ENCODE measurements around the gene NEXN.
"Not testable (repeated sequence)": the region's sequence is repeated elsewhere in the genome, so short reads cannot be mapped to it uniquely, and the experiment has no call there.

NEXN gene

DNA sequence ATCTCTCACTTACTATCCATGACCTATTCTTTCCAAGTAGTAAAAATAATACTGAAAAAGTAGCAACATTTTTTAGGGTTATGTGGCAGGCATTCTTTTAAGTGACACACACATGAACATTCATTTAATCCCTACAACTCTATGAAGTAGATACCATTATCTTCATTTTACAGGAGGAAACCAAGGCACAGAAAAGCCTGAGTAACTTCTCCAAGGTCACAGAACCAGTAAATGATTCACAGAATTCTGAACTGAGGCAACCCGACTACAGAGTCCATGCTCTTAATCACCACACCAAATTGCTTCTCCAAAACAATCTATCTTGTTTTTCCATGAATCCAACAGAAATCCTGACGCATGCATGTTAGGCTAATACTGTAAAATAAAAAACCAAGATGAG lies 73.0 kb downstream of the NEXN start:
- no peak for DNase-seq (ENCODE audit: low read depth in 2 of 2)

GRCh38 chr1:77966291-77966690 lies 77.9 kb downstream of the NEXN start:
- DNase-seq (ENCODE audit: low read depth in 2 of 2) = no peak

DNA sequence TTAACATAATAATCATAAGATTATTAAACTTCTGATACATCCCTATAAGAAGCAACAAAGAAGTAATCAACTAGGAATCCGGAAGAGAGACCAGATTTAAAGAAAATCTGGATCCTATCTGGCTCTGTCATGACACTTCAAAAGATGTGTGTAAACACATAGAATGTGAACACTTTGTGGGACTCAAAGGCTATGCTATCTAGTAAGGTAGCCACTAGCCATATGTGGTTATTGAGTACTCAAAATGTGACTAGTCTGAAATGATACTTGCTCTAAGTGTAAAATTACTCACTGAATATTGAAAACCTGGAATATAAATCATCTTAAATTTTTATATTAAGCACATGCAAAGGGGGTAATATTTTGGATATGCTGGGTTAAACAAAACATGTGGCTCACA lies 81.8 kb downstream of the NEXN start:
- DNase-seq (ENCODE audit: low read depth in 2 of 2) = no peak

- DNase-seq (ENCODE audit: low read depth in 2 of 2) = no peak
Observed at GRCh38 chr1:77972080-77972479, 83.7 kb downstream of the NEXN start.

DNA sequence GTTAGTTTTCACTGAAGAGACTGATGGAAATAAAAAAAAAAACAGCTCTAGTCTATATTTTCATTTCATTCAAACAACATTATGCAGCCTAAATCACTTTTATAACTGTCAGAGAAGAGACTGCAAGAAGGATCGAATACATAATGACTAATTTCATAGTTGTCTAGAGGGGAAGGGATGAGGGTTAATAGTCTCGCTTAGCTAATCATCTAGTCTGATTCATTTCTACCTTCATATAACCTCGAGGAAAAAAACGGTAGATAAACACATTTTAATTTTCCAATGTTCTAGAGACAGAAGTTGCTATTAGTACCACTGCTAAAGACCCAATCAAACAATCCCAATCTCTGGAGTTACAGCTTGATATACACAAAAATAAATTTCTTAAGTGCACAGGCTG lies 87.0 kb downstream of the NEXN start:
- no peak for DNase-seq (ENCODE audit: low read depth in 2 of 2)

DNA sequence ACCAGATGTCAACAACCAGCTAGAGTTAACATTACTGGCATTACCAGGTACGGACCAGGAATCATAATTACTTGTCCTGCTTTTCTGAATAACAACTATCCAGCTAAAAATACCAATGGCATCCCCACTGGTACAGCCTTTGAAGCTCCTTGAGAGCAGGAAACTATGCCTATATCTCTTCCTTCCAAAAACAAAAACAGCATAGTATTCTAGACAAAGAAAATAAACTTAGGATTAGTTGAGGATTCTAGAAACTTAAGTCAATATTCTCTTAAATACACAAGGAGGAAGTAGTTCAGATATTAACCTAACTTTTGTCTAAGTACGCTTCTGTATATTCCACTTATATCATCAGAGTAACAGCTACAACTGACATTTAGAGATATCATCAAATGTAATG lies 87.5 kb downstream of the NEXN start:
- DNase-seq (ENCODE audit: low read depth in 2 of 2) = no peak

DNA sequence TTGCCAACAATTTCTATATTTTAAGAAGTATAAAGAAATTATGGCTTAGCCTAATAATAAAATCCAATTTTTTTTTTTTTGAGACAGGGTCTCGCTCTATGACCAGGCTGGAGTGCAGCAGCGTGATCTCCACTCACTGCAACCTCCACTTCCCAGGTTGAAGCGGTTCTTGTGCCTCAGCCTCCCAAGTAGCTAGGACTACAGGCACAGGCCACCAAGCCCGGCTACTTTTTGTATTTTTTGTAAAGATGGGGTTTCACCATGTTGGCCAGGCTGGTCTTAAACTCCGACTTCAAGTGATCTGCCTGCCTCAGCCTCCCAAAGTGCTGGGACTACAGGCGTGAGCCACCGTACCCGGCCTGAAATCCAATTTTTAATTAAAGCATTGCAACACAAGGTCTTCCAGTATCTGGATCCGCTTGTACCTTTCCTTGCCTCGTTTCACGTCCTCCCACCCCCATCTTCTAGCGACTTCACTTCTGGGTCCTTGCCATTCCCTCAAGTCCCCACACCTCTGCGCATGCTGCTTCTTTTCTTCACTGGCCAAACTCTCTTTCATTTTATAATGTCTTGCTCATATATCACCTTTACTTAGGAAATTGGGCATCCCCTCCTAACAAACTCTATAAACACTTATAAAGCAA lies 88.1 kb downstream of the NEXN start:
- no peak for DNase-seq (ENCODE audit: low read depth in 2 of 2)

DNA sequence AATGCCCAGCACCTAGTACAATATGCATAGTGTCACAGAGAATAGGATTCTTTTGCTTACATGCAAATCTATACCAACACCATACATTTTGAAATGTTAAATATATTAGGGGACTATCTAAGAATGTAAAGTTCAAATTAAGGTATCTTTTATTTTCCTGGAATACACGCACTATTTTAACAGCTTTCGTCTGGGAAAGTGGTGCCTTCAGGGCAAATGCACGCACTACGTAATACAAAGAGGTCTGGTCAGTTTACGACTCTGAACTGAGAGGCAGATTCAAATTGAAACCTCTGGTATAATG lies 89.5 kb downstream of the NEXN start:
- DNase-seq (ENCODE audit: low read depth in 2 of 2) = no peak

GRCh38 chr1:77978293-77978968 lies 90.0 kb downstream of the NEXN start:
- peak; percentile 41 to 68 for DNase-seq (ENCODE audit: low read depth in 2 of 2)

DNA sequence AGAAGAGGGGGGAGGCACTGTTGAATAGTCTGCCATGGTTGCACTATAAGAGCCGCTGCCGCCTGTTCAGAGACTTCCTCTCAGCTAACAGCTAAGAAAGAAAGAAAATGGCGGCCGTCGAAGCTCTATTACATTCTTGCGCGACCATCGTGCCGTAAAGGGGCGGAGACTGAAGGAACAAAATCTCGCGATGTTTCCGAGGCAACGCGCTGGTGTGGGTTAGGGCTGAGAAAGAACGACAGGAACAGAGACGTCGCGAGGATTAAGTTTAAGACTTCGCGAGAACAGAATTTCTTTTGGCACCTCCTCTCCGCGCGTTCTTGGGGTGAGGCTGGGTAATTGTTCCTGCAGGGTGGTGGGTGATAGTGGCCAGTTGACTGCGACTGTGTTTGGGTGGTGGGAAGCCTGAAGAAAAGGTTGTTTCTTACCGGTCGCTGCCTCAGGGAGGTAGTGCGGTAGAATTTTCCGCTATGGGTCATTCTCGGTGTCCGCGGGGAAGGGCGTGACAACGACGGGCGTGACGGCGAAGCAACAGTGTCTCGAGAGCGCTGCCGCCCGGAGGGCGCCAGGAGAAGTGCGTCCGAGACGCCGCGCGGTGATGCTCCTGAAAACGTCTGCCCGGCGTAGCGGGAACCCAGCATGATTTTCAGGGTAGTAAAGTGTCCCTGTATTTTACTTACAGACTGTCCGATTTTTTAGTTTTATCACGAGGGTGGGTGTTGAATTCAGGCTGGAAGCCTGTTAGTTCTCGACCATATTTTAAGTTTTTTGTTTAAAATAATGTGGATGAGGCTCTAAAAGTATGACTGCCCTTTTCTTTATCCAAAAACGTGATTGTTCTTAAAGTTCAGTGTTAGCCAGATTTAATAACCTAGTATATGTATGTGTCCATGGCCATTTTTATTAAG lies 90.8 kb downstream of the NEXN start, which contains the start of gene FUBP1:
TSS of gene FUBP1 (minus strand) at position 104 of the 908 bp plus-strand sequence. CDS start at position 36, 68 bp downstream.
- DNase-seq (ENCODE audit: low read depth in 2 of 2) = peak; percentile 92 to 95

DNA sequence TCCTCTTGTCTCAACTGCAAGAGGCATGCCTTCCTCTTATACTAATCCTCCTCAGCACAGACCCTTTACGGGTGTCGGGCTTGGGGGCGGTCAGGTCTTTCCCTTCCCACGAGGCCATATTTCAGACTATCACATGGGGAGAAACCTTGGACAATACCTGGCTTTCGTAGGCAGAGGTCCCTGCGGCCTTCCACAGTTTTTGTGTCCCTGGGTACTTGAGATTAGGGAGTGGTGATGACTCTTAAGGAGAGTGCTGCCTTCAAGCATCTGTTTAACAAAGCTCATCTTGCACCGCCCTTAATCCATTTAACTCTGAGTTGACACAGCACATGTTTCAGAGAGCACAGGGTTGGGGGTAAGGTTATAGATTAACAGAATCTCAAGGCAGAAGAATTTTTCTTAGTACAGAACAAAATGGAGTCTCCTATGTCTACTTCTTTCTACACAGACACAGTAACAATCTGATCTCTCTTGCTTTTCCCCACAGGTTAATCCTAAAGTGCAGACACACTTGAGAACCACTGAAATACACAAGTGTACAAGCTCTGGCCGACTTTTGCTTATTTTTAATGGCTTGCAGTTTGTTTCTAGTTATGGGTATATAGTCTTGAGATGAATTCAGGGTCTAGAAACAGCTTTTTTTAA lies 95.0 kb downstream of the NEXN start:
- DNase-seq (ENCODE audit: low read depth in 2 of 2) = not testable (repeated sequence)

GRCh38 chr1:77983997-77984355 lies 95.6 kb downstream of the NEXN start:
- DNase-seq (ENCODE audit: low read depth in 2 of 2) = no peak

GRCh38 chr1:77984629-77985028 lies 96.2 kb downstream of the NEXN start:
- DNase-seq (ENCODE audit: low read depth in 2 of 2) = no peak

- no peak for DNase-seq (ENCODE audit: low read depth in 2 of 2)
Observed at GRCh38 chr1:77986810-77987209, 98.4 kb downstream of the NEXN start.

DNA sequence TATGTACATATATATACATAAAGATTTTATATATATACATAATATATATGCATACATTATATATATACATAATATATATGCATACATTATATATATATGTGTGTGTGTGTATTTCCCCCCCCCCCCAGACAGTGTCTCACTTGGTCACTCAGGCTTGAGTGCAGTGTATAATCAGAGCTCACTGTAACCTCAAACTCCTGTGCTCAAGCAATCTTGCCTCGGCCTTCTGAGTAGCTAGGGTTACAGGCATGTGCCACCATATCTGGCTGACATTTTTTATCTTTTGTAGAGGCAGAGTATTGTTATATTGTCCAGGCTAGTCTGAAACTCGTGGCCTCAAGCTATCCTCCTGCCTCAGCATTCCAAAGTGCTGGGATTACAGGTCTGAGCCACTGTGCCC lies 99.5 kb downstream of the NEXN start:
- DNase-seq (ENCODE audit: low read depth in 2 of 2) = no peak

DNA sequence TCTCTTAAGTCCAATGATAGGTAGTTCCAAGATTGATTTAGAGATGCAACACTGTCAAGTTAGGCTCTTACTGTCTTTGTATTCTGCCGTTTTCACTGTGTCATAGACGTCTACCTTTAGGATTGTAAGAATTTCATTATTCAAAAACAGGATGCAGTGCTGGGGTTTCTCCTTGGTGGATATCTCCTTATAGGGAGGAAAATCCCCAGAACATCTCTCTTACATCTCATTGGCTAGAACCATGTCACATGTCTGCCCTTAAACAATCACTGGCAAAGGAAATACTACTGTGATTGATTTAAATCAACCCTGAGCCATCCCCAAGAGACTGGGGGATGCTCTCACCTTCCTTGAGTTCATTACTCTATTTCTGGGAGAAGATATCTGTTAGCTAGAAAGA lies 101.3 kb downstream of the NEXN start:
- no peak for DNase-seq (ENCODE audit: low read depth in 2 of 2)

DNA sequence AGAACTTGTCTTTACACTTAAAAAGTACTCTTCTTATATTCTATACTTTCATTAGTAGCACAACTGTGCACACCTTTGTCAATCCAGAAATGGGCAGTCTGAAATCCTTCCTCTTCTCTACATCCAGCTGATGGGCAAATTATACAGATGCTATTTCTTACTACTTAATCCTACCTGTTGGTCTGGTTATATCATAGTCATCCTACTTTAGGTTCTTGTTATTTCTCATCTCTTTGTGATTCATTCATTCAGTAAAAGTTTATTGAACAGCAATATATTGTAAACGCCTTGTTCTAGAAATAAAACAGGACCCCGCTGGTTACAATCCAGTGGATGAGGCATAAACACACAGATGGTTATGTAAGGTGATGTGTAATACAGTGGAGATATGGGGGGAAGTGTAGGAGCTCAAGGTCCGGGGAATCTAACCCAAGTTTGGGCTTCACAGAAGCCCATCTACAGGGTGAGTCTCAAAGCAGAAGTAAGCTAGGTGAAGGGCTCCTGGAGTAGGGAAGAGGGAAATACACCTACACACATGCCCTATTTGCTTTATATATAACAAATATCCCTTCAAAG lies 102.3 kb downstream of the NEXN start:
- no peak for DNase-seq (ENCODE audit: low read depth in 2 of 2)

- DNase-seq (ENCODE audit: low read depth in 2 of 2) = no peak
Observed at GRCh38 chr1:77991638-77992037, 103.2 kb downstream of the NEXN start.
